OCI-LY1 (cell line): Measurements from ENCODE around the gene TKTL1.

Experiments
- H2AFZ ChIP-seq: fragments of 200-600 bp; sonication (generic), shearing (Covaris generic); 2 replicates; pipeline ENCODE4 v1.6.0; 2014; ENCODE audit warnings: antibody characterized with exemption, mild to moderate bottlenecking, low read length
- H3F3A ChIP-seq: fragments of 200-600 bp; sonication (generic), shearing (Covaris generic); 2 replicates; pipeline ENCODE4 v1.6.0; 2014; ENCODE audit warnings: mild to moderate bottlenecking, antibody characterized with exemption, low read length, moderate library complexity; ENCODE audit not compliant: insufficient read depth
- H3K27ac ChIP-seq: fragments of 200-600 bp; sonication (generic); 2 replicates; pipeline ENCODE4 v1.5.1; 2014; ENCODE audit warnings: low read length, mixed run types, mild to moderate bottlenecking, low read depth; ENCODE audit not compliant: poor library complexity, severe bottlenecking
- H3K27me3 ChIP-seq: fragments of 200-600 bp; sonication (generic); 2 replicates; pipeline ENCODE4 v1.6.0; 2014; ENCODE audit warnings: antibody characterized with exemption, mild to moderate bottlenecking, low read length, moderate library complexity; ENCODE audit not compliant: insufficient read depth
- H3K36me3 ChIP-seq: fragments of 200-600 bp; sonication (generic); 2 replicates; pipeline ENCODE4 v1.6.1; 2014; ENCODE audit warnings: mild to moderate bottlenecking, antibody characterized with exemption, low read length, moderate library complexity, mixed read lengths; ENCODE audit not compliant: insufficient read depth
- H3K4me1 ChIP-seq: fragments of 200-600 bp; sonication (generic); 2 replicates; pipeline ENCODE4 v1.5.1; 2014; ENCODE audit warnings: mild to moderate bottlenecking, low read length, moderate library complexity; ENCODE audit not compliant: insufficient read depth, severe bottlenecking
- H3K4me2 ChIP-seq: fragments of 200-600 bp; sonication (generic), shearing (Covaris generic); 2 replicates; pipeline ENCODE4 v1.6.1; 2014; ENCODE audit warnings: low read length
- H3K4me3 ChIP-seq: fragments of 200-600 bp; sonication (generic); 2 replicates; pipeline ENCODE4 v1.5.1; 2014; ENCODE audit warnings: low read length, low read depth, mild to moderate bottlenecking, mixed read lengths; ENCODE audit not compliant: poor library complexity, severe bottlenecking
- H3K79me2 ChIP-seq: fragments of 200-600 bp; shearing (Covaris generic); 2 replicates; pipeline ENCODE4 v1.6.1; 2016; ENCODE audit warnings: mixed run types, low read length, mixed read lengths; ENCODE audit not compliant: insufficient read depth
- H3K9ac ChIP-seq: fragments of 200-600 bp; sonication (generic), shearing (Covaris generic); 2 replicates; pipeline ENCODE4 v1.6.1; 2014; ENCODE audit warnings: mild to moderate bottlenecking, low read length, mixed read lengths
- H3K9me2 ChIP-seq: fragments of 200-600 bp; sonication (generic), shearing (Covaris generic); 2 replicates; pipeline ENCODE4 v1.6.1; 2014; ENCODE audit warnings: low read depth, mild to moderate bottlenecking, low read length, mixed read lengths
- H3K9me3 ChIP-seq: fragments of 200-600 bp; shearing (Covaris generic); 2 replicates; pipeline ENCODE4 v1.6.1; 2014; ENCODE audit warnings: low read length, mixed read lengths
- H4K20me1 ChIP-seq: fragments of 200-600 bp; sonication (generic), shearing (Covaris generic); 2 replicates; pipeline ENCODE4 v1.6.0; 2016; ENCODE audit warnings: mild to moderate bottlenecking, low read length; ENCODE audit not compliant: insufficient read depth
- CTCF ChIP-seq: fragments of 200-600 bp; sonication (generic), shearing (Covaris generic); IDR thresholded peaks from 2 replicates; pipeline ENCODE4 v1.5.1; 2017; ENCODE audit warnings: mild to moderate bottlenecking, antibody characterized with exemption, low read length, moderate library complexity, mixed read lengths
- EZH2 ChIP-seq: fragments of 200-600 bp; sonication (generic), shearing (Covaris generic); IDR thresholded peaks from 2 replicates; pipeline ENCODE4 v1.8.0; 2017; ENCODE audit warnings: borderline replicate concordance, mixed run types, mild to moderate bottlenecking, antibody characterized with exemption, low read length, moderate library complexity, mixed read lengths

Gene TKTL1

GRCh38 chrX:154310616-154311536 is 15.3 kb downstream of the TKTL1 start:
- no peak overlapping the region for H3K4me2 ChIP-seq
- TF ChIP-seq EZH2 (no peak), CTCF (no peak)
- no peaks in the 10 kb centered on the region for H3K79me2 ChIP-seq
- H2AFZ ChIP-seq = no peak overlapping the region
- H3K9ac ChIP-seq = no peak overlapping the region
- no peaks in the 10 kb centered on the region for H3K36me3 ChIP-seq
- no peaks in the 10 kb centered on the region for H3K4me1 ChIP-seq
- no peak overlapping the region for H3K4me3 ChIP-seq
- H3K27me3 ChIP-seq = no peaks in the 10 kb centered on the region
- H4K20me1 ChIP-seq = no peaks in the 10 kb centered on the region
- no peaks in the 10 kb centered on the region for H3K9me3 ChIP-seq
- H3F3A ChIP-seq = no peaks in the 10 kb centered on the region
- no peaks in the 10 kb centered on the region for H3K9me2 ChIP-seq
- no peak overlapping the region for H3K27ac ChIP-seq

GRCh38 chrX:154312116-154312515 is 16.5 kb downstream of the TKTL1 start:
- Histone ChIP-seq H3K9me3 (no peaks in the 10 kb centered on the region), H3K9me2 (no peaks in the 10 kb centered on the region), H3K9ac (no peak overlapping the region), H3K36me3 (no peaks in the 10 kb centered on the region), H2AFZ (no peak overlapping the region), H3K4me3 (no peak overlapping the region), H3K4me1 (no peaks in the 10 kb centered on the region), H3F3A (no peaks in the 10 kb centered on the region), H3K27me3 (no peaks in the 10 kb centered on the region), H4K20me1 (no peaks in the 10 kb centered on the region), H3K4me2 (no peak overlapping the region), H3K79me2 (no peaks in the 10 kb centered on the region), H3K27ac (no peak overlapping the region)
- TF ChIP-seq EZH2 = no peak
- no peak for TF ChIP-seq CTCF

GRCh38 chrX:154313147-154313546 is 17.6 kb downstream of the TKTL1 start:
- no peaks in the 10 kb centered on the region for H3K27me3 ChIP-seq
- H3K4me1 ChIP-seq = no peaks in the 10 kb centered on the region
- H3K27ac ChIP-seq = no peak overlapping the region
- no peak overlapping the region for H3K4me3 ChIP-seq
- H3K9me2 ChIP-seq = no peaks in the 10 kb centered on the region
- H3F3A ChIP-seq = no peaks in the 10 kb centered on the region
- H3K36me3 ChIP-seq = no peaks in the 10 kb centered on the region
- no peak overlapping the region for H3K4me2 ChIP-seq
- H4K20me1 ChIP-seq = no peaks in the 10 kb centered on the region
- H3K9me3 ChIP-seq = no peaks in the 10 kb centered on the region
- H3K79me2 ChIP-seq = no peaks in the 10 kb centered on the region
- TF ChIP-seq EZH2 (no peak), CTCF (no peak)
- no peak overlapping the region for H2AFZ ChIP-seq
- H3K9ac ChIP-seq = no peak overlapping the region
